Mesodermal cell (in vitro differentiated cells): Measurements from ENCODE around the gene WDR64.
"Not testable (repeated sequence)": the region's sequence is repeated elsewhere in the genome, so short reads cannot be mapped to it uniquely, and the experiment has no call there.

Experiments used
- H3K27ac ChIP-seq: 2 replicates; pipeline ENCODE4 v1.7.0; 2013; ENCODE audit warnings: mild to moderate bottlenecking, low read depth, low read length, moderate library complexity; ENCODE audit not compliant: severe bottlenecking
- H3K36me3 ChIP-seq: 2 replicates; pipeline ENCODE4 v1.7.1; 2013; ENCODE audit warnings: mild to moderate bottlenecking, low read length, moderate library complexity; ENCODE audit not compliant: control insufficient read depth, insufficient read depth
- H3K4me1 ChIP-seq: one replicate; pipeline ENCODE4 v1.7.1; 2013; ENCODE audit warnings: mild to moderate bottlenecking, low read length; ENCODE audit not compliant: insufficient read depth, control insufficient read depth, poor library complexity, severe bottlenecking
- H3K4me3 ChIP-seq: 2 replicates; pipeline ENCODE4 v1.7.0; 2013; ENCODE audit warnings: low read length, control low read depth, mild to moderate bottlenecking; ENCODE audit not compliant: insufficient read depth, poor library complexity, severe bottlenecking; ENCODE audit errors: extremely low read depth
- H3K9me3 ChIP-seq: 2 replicates; pipeline ENCODE4 v1.7.1; 2013; ENCODE audit warnings: mild to moderate bottlenecking, low read length, moderate library complexity; ENCODE audit not compliant: control insufficient read depth
- WGBS, 2 experiments: methylation state at CpG; one replicate each; pipeline ENCODE4 v1.1.5; 2013; ENCODE audit warnings: missing lambda C conversion rate in 2 of 2; ENCODE audit not compliant: insufficient coverage in 2 of 2; 5-methylcytosine and 5-hydroxymethylcytosine counted together

WDR64 gene

GRCh38 chr1:241658081-241658793 lies 6.2 kb downstream of the WDR64 start:
- Histone ChIP-seq H3K36me3 (no peaks in the 10 kb centered on the region), H3K9me3 (no peaks in the 10 kb centered on the region)
- 81 to 100% methylated on average over 1 to 2 of the region's 3 CpGs for whole genome bisulfite sequencing, 2 experiments

GRCh38 chr1:241659016-241659415 lies 6.9 kb downstream of the WDR64 start:
- H3K27ac ChIP-seq, H3K4me1 ChIP-seq, H3K4me3 ChIP-seq, H3K9me3 ChIP-seq, H3K36me3 ChIP-seq: not testable (repeated sequence)
- 63 to 100% methylated on average over 1 to 2 of the region's 2 CpGs for WGBS, 2 experiments

More at GRCh38 chr1:241658081-241658793, 6.2 kb downstream of the WDR64 start:
- H3K27ac ChIP-seq = no peak overlapping the region
- no peak overlapping the region for H3K4me3 ChIP-seq
- no peaks in the 10 kb centered on the region for H3K4me1 ChIP-seq

- no peak overlapping the region for H3K4me3 ChIP-seq
- H3K36me3 ChIP-seq = no peaks in the 10 kb centered on the region
- H3K9me3 ChIP-seq = no peaks in the 10 kb centered on the region
- no peaks in the 10 kb centered on the region for H3K4me1 ChIP-seq
- 100% methylated on average over 1 of the region's 5 CpGs for WGBS, 2 experiments
- no peak overlapping the region for H3K27ac ChIP-seq
These were observed 8.4 kb downstream of the WDR64 start for GRCh38 chr1:241660424-241660972.

GRCh38 chr1:241666419-241666818 lies 14.3 kb downstream of the WDR64 start:
- Histone ChIP-seq H3K4me3 (no peak overlapping the region), H3K27ac (no peak overlapping the region), H3K36me3 (no peaks in the 10 kb centered on the region), H3K9me3 (no peaks in the 10 kb centered on the region), H3K4me1 (no peaks in the 10 kb centered on the region)
- 90% methylated on average over 1 of the region's 3 CpGs; no CpG with 5 or more reads in 1 of the 2 experiments for WGBS, 2 experiments

- no CpG with 5 or more reads among the region's 1 CpG for WGBS, 2 experiments
- Histone ChIP-seq H3K4me1 (no peaks in the 10 kb centered on the region), H3K9me3 (no peaks in the 10 kb centered on the region), H3K36me3 (no peaks in the 10 kb centered on the region), H3K27ac (no peak overlapping the region), H3K4me3 (no peak overlapping the region)
These were observed 20.2 kb downstream of the WDR64 start for GRCh38 chr1:241672301-241672700.

- no peaks in the 10 kb centered on the region for H3K4me1 ChIP-seq
- no CpG with 5 or more reads among the region's 1 CpG for WGBS, 2 experiments
These were observed 22.8 kb downstream of the WDR64 start for GRCh38 chr1:241674805-241675384.

GRCh38 chr1:241675983-241676382 lies 23.9 kb downstream of the WDR64 start:
- Histone ChIP-seq H3K27ac (no peak overlapping the region), H3K9me3 (no peaks in the 10 kb centered on the region), H3K4me3 (no peak overlapping the region), H3K4me1 (no peaks in the 10 kb centered on the region), H3K36me3 (no peaks in the 10 kb centered on the region)
- WGBS, 2 experiments = 100% methylated on average over 1 of the region's 4 CpGs; no CpG with 5 or more reads in 1 of the 2 experiments

More at GRCh38 chr1:241674805-241675384, 22.8 kb downstream of the WDR64 start:
- H3K9me3 ChIP-seq = no peaks in the 10 kb centered on the region
- H3K27ac ChIP-seq = no peak overlapping the region
- H3K4me3 ChIP-seq = no peak overlapping the region
- H3K36me3 ChIP-seq = no peaks in the 10 kb centered on the region

GRCh38 chr1:241677201-241677600 lies 25.1 kb downstream of the WDR64 start:
- H3K27ac ChIP-seq = no peak overlapping the region
- H3K9me3 ChIP-seq = no peaks in the 10 kb centered on the region
- WGBS, 2 experiments = 77 to 89% methylated on average over 3 to 5 of the region's 5 CpGs
- H3K4me3 ChIP-seq = no peak overlapping the region
- no peaks in the 10 kb centered on the region for H3K4me1 ChIP-seq
- no peaks in the 10 kb centered on the region for H3K36me3 ChIP-seq

GRCh38 chr1:241678536-241678935 lies 26.5 kb downstream of the WDR64 start:
- Histone ChIP-seq H3K4me3 (no peak overlapping the region), H3K36me3 (no peaks in the 10 kb centered on the region), H3K9me3 (no peaks in the 10 kb centered on the region), H3K4me1 (no peaks in the 10 kb centered on the region), H3K27ac (no peak overlapping the region)
- WGBS, 2 experiments = 100% methylated on average over 1 to 2 of the region's 2 CpGs

GRCh38 chr1:241679404-241679803 lies 27.3 kb downstream of the WDR64 start:
- no peak overlapping the region for H3K27ac ChIP-seq
- no peaks in the 10 kb centered on the region for H3K4me1 ChIP-seq
- 79 to 89% methylated on average over 3 of the region's 4 CpGs for WGBS, 2 experiments
- no peaks in the 10 kb centered on the region for H3K9me3 ChIP-seq
- no peak overlapping the region for H3K4me3 ChIP-seq
- no peaks in the 10 kb centered on the region for H3K36me3 ChIP-seq

GRCh38 chr1:241679961-241680360 lies 27.9 kb downstream of the WDR64 start:
- no peak overlapping the region for H3K4me3 ChIP-seq
- H3K36me3 ChIP-seq = no peaks in the 10 kb centered on the region
- no peaks in the 10 kb centered on the region for H3K9me3 ChIP-seq
- H3K27ac ChIP-seq = no peak overlapping the region
- 86 to 100% methylated on average over 1 of the region's 3 CpGs for WGBS, 2 experiments
- no peaks in the 10 kb centered on the region for H3K4me1 ChIP-seq
